SK-N-SH treated with all-trans-retinoic acid at 6 μM for 48 hours (cell line): ENCODE measurements around the gene PTPRF.

Experiments used
- ATAC-seq: fragments of 200-7000 bp; cut with Tn5 transposase; 3 replicates; pipeline ENCODE4 v1.9.1; 2020; ENCODE audit warnings: mild to moderate bottlenecking, moderate library complexity
- BACH2 ChIP-seq: fragments of 250-450 bp; sonication (Bioruptor Pico); IDR thresholded peaks from 2 replicates; pipeline ENCODE4 v1.9.0; 2021; ENCODE audit warnings: mild to moderate bottlenecking, borderline replicate concordance
- ESRRG ChIP-seq: fragments of 250-450 bp; sonication (Bioruptor Pico); IDR thresholded peaks from 2 replicates; pipeline ENCODE4 v1.6.1; 2021; ENCODE audit warnings: mild to moderate bottlenecking
- GLIS3 ChIP-seq: fragments of 250-450 bp; sonication (Bioruptor Pico); IDR thresholded peaks from 2 replicates; pipeline ENCODE4 v1.5.0; 2020; ENCODE audit warnings: mild to moderate bottlenecking, moderate library complexity
- ISL1 ChIP-seq: fragments of 250-450 bp; sonication (Bioruptor Pico); IDR thresholded peaks from 2 replicates; pipeline ENCODE4 v2.1.2; 2022; ENCODE audit warnings: mild to moderate bottlenecking, moderate library complexity
- OSR1 ChIP-seq: fragments of 250-450 bp; sonication (Bioruptor Pico); IDR thresholded peaks from 2 replicates; pipeline ENCODE4 v1.8.0; 2022; ENCODE audit warnings: moderate library complexity, mild to moderate bottlenecking, inconsistent platforms
- RARB ChIP-seq: fragments of 250-450 bp; sonication (Bioruptor Pico); IDR thresholded peaks from 2 replicates; pipeline ENCODE4 v1.8.0; 2021; ENCODE audit warnings: mild to moderate bottlenecking, moderate library complexity
- ZC3H10 ChIP-seq: fragments of 250-450 bp; sonication (Bioruptor Pico); IDR thresholded peaks from 2 replicates; pipeline ENCODE4 v1.5.1; 2021; ENCODE audit warnings: mild to moderate bottlenecking, moderate library complexity
- ZFP3 ChIP-seq: fragments of 250-450 bp; sonication (Bioruptor Pico); IDR thresholded peaks from 2 replicates; pipeline ENCODE4 v1.5.0; 2020; ENCODE audit warnings: mild to moderate bottlenecking, moderate library complexity
- ZNF565 ChIP-seq: fragments of 450-650 bp; formaldehyde crosslinking; conservative IDR thresholded peaks from 2 replicates; pipeline ENCODE4 v1.5.0; 2020; ENCODE audit warnings: low read depth, mild to moderate bottlenecking, moderate library complexity
- ZNF70 ChIP-seq: fragments of 450-650 bp; formaldehyde crosslinking; IDR thresholded peaks from 2 replicates; pipeline ENCODE4 v1.5.0; 2020; ENCODE audit warnings: mild to moderate bottlenecking, moderate library complexity
- TF ChIP-seq, protein P1 (sequence below): fragments of 250-450 bp; sonication (Bioruptor Pico); IDR thresholded peaks from 2 replicates; pipeline ENCODE4 v1.8.0; 2020; ENCODE audit warnings: mild to moderate bottlenecking, moderate library complexity, borderline replicate concordance
- TF ChIP-seq, protein P2 (sequence below): fragments of 250-450 bp; sonication (Bioruptor Pico); IDR thresholded peaks from 2 replicates; pipeline ENCODE4 v1.5.1; 2021; ENCODE audit warnings: mild to moderate bottlenecking, moderate library complexity
- TF ChIP-seq, protein P3 (sequence below): fragments of 250-450 bp; sonication (Bioruptor Pico); IDR thresholded peaks from 2 replicates; pipeline ENCODE4 v1.5.1; 2020; ENCODE audit warnings: low read depth, mild to moderate bottlenecking, moderate library complexity
- TF ChIP-seq, protein P4 (sequence below): fragments of 250-450 bp; sonication (Bioruptor Pico); IDR thresholded peaks from 2 replicates; pipeline ENCODE4 v1.5.0; 2020; ENCODE audit warnings: mild to moderate bottlenecking, moderate library complexity

The PTPRF gene

DNA sequence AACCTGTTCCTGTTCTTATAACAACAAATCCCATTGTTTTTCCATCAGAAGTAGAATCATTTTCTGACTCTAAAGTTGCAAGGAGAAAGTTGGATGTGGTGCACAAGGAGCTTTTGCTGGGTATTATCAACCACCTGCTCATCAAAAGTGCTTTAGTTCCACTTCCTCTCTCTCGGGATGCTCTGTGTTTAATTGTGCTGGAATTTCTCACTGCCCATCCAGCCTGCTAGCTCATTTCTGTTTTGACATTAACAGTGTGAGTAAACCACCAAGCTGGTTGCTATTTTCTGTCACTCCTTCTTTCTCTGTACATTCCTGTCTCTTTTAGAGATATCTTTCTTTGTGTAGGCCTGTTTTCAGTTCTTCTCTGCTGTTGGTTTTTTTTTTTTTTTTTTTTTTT lies 125.3 kb downstream of the PTPRF start:
- TF ChIP-seq, protein P1, sequence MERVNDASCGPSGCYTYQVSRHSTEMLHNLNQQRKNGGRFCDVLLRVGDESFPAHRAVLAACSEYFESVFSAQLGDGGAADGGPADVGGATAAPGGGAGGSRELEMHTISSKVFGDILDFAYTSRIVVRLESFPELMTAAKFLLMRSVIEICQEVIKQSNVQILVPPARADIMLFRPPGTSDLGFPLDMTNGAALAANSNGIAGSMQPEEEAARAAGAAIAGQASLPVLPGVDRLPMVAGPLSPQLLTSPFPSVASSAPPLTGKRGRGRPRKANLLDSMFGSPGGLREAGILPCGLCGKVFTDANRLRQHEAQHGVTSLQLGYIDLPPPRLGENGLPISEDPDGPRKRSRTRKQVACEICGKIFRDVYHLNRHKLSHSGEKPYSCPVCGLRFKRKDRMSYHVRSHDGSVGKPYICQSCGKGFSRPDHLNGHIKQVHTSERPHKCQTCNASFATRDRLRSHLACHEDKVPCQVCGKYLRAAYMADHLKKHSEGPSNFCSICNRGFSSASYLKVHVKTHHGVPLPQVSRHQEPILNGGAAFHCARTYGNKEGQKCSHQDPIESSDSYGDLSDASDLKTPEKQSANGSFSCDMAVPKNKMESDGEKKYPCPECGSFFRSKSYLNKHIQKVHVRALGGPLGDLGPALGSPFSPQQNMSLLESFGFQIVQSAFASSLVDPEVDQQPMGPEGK (CRISPR knock-in tag), result no peak
- TF ChIP-seq, protein P2, sequence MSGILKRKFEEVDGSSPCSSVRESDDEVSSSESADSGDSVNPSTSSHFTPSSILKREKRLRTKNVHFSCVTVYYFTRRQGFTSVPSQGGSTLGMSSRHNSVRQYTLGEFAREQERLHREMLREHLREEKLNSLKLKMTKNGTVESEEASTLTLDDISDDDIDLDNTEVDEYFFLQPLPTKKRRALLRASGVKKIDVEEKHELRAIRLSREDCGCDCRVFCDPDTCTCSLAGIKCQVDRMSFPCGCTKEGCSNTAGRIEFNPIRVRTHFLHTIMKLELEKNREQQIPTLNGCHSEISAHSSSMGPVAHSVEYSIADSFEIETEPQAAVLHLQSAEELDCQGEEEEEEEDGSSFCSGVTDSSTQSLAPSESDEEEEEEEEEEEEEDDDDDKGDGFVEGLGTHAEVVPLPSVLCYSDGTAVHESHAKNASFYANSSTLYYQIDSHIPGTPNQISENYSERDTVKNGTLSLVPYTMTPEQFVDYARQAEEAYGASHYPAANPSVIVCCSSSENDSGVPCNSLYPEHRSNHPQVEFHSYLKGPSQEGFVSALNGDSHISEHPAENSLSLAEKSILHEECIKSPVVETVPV, result no peak
- no peak for ATAC-seq

DNA sequence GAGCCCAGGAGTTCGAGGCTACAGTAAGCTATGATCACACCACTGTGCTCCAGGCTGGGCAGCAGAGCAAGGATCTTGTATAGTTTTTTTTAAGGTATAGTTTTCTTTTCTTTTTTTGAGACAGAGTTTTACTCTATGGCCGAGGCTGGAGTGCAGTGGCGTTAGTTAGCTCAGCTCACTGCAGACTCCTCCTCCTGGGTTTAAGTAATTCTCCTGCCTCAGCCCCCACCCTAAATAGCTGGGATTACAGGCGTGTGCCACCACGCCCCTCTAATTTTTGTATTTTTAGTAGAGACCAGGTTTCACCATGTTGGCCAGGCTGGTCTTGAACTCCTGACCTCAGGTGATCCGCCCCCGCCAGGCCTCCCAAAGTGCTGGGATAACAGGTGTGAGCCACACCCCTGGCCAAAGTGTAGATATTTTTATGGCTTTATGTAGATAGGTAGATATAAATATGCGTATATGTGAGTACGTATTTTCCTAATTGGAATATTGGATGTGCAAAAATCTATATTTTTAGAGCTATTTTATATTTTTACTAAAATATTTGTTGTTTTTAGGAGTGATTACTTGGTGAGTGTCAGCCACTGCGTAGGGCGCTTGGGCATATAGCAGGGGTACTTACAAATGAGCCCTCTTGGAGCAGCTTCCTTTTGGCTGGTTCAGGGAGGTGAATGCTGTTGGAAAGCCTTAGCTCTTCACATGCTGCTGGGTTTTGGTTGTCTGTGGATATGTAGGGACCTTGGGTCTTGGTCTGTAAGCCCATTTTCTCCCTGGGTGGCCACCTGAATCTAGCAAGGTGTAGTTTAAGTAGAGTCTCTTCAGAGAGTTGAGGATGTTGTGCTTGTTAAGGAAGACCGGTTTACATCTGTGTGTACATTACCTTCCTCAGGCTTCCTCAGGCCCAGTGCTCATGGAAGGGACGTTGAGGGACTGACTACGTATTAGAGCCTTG lies 128.8 kb downstream of the PTPRF start:
- TF ChIP-seq ZNF70 (no peak), RARB (CRISPR knock-in tag) (no peak), ISL1 (CRISPR knock-in tag) (no peak), ZC3H10 (CRISPR knock-in tag) (no peak)
- TF ChIP-seq, protein P3, sequence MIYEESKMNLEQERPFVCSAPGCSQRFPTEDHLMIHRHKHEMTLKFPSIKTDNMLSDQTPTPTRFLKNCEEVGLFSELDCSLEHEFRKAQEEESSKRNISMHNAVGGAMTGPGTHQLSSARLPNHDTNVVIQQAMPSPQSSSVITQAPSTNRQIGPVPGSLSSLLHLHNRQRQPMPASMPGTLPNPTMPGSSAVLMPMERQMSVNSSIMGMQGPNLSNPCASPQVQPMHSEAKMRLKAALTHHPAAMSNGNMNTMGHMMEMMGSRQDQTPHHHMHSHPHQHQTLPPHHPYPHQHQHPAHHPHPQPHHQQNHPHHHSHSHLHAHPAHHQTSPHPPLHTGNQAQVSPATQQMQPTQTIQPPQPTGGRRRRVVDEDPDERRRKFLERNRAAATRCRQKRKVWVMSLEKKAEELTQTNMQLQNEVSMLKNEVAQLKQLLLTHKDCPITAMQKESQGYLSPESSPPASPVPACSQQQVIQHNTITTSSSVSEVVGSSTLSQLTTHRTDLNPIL (CRISPR knock-in tag), result no peak
- ATAC-seq, result no peak

DNA sequence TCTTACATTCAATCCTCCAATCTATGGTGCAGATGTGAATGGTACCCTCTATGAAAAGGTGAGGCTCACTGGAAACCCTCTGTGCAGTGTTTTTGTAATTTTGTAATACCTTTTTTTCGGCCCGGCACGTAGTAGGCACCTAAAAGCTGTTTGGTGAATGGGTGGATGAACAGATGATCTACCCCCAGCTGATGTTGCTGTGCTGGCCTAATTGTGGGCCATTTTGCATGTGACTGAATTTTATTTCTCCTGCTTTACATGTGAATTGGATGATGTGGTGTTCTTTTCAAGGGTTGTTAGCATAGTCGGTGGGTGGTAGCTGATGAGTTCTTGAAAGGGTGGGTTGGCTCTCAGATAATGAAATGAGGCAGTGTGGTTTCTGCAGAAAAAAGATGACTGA lies 129.7 kb downstream of the PTPRF start:
- TF ChIP-seq, protein P4, sequence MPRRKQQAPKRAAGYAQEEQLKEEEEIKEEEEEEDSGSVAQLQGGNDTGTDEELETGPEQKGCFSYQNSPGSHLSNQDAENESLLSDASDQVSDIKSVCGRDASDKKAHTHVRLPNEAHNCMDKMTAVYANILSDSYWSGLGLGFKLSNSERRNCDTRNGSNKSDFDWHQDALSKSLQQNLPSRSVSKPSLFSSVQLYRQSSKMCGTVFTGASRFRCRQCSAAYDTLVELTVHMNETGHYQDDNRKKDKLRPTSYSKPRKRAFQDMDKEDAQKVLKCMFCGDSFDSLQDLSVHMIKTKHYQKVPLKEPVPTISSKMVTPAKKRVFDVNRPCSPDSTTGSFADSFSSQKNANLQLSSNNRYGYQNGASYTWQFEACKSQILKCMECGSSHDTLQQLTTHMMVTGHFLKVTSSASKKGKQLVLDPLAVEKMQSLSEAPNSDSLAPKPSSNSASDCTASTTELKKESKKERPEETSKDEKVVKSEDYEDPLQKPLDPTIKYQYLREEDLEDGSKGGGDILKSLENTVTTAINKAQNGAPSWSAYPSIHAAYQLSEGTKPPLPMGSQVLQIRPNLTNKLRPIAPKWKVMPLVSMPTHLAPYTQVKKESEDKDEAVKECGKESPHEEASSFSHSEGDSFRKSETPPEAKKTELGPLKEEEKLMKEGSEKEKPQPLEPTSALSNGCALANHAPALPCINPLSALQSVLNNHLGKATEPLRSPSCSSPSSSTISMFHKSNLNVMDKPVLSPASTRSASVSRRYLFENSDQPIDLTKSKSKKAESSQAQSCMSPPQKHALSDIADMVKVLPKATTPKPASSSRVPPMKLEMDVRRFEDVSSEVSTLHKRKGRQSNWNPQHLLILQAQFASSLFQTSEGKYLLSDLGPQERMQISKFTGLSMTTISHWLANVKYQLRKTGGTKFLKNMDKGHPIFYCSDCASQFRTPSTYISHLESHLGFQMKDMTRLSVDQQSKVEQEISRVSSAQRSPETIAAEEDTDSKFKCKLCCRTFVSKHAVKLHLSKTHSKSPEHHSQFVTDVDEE (CRISPR knock-in tag), result no peak
- TF ChIP-seq ZFP3 (CRISPR knock-in tag), result no peak
- TF ChIP-seq GLIS3 (CRISPR knock-in tag), result no peak
- no peak for TF ChIP-seq ZNF565
- no peak for TF ChIP-seq ESRRG (CRISPR knock-in tag)
- TF ChIP-seq BACH2, result no peak
- ATAC-seq, result no peak

DNA sequence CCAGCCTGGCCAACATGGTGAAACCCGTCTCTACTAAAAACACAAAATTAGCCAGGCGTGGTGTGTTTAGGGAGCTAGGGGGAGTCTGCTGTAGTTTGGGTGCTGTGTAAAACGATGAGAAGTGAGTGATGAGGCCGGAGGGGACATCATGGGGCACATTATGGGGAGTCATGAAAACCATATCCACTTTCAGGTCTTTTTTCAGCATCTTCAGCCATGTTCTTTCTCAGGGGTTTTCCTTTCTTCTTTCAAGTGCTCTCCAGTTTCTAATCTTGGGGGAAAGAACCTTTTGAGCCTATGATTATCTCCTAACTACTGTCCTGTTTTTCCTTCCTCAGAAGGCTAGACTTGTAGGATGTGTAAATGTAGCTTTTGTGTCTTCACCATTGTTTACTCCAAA lies 133.7 kb downstream of the PTPRF start:
- ATAC-seq, result no peak
- TF ChIP-seq, protein P3 (CRISPR knock-in tag), result no peak
- TF ChIP-seq, protein P1 (CRISPR knock-in tag), result no peak
- no peak for TF ChIP-seq OSR1 (CRISPR knock-in tag)
- TF ChIP-seq, all 23 proteins: peak for 0
